ENCODE measurements around the gene PEPD. TPM values are rescaled to one million over a fixed set of nuclear protein-coding genes. Genes with fewer than 3 reads are reported as not detected.
"Not testable (repeated sequence)": the region's sequence is repeated elsewhere in the genome, so short reads cannot be mapped to it uniquely, and the experiment has no call there.

PEPD gene
- total RNA-seq, 1 experiment from 2014 or later = 40.5 TPM

- intact Hi-C loops (cut with micrococcal nuclease); H3K27me3 ChIP-seq (ENCODE audit: insufficient read depth, low read length); CTCF ChIA-PET; H3K4me1 ChIP-seq (ENCODE audit: control insufficient read depth in 1 of 2, insufficient read depth in 2 of 2, low read length in 2 of 2); POLR2A ChIA-PET; RAD21 ChIA-PET (ENCODE audit: low non-redundant PET in 1 of 2, low total read pairs in 2 of 2, uncharacterized antibody in 2 of 2, unreplicated experiment in 2 of 2); H3K4me2 ChIP-seq (ENCODE audit: low read length); H3K9me2 ChIP-seq (ENCODE audit: insufficient read depth); DNase-seq (ENCODE audit: low read depth, low spot score); H3K79me2 ChIP-seq (ENCODE audit: insufficient read depth, low read length); H2AFZ ChIP-seq (ENCODE audit: low read depth, low read length, poor library complexity, severe bottlenecking); H3K27ac ChIP-seq (ENCODE audit: low read depth, low read length); H4K20me1 ChIP-seq (ENCODE audit: insufficient read depth); H3K9me3 ChIP-seq (ENCODE audit: control insufficient read depth in 1 of 2, insufficient read depth in 1 of 2, low read depth in 1 of 2, low read length in 2 of 2); H3K36me3 ChIP-seq (ENCODE audit: control insufficient read depth in 1 of 2, insufficient read depth in 2 of 2, low read length in 2 of 2); H3K4me3 ChIP-seq (replicated peaks in 1 of 2; ENCODE audit: low read depth in 1 of 2, low read length in 2 of 2); H3K9ac ChIP-seq (ENCODE audit: low read length); ATAC-seq; BruUV-seq (replicated peaks): not testable (repeated sequence)
These were observed 31.0 kb downstream of the PEPD start for GRCh38 chr19:33490596-33490995.

- ATAC-seq = no peak
- POLR2A ChIA-PET = no interaction called here
- no peaks in the 10 kb centered on the region for H3K9me3 ChIP-seq (ENCODE audit: control insufficient read depth in 1 of 2, insufficient read depth in 1 of 2, low read depth in 1 of 2, low read length in 2 of 2)
- H3K9me2 ChIP-seq (ENCODE audit: insufficient read depth) = no peaks in the 10 kb centered on the region
- H3K4me1 ChIP-seq (ENCODE audit: control insufficient read depth in 1 of 2, insufficient read depth in 2 of 2, low read length in 2 of 2) = no peaks in the 10 kb centered on the region
- intact Hi-C loops (cut with micrococcal nuclease) = no loop called here
- DNase-seq (ENCODE audit: low read depth, low spot score) = no peak
- RAD21 ChIA-PET (ENCODE audit: low non-redundant PET in 1 of 2, low total read pairs in 2 of 2, uncharacterized antibody in 2 of 2, unreplicated experiment in 2 of 2) = no interaction called here
- no peak overlapping the region for H3K4me3 ChIP-seq (replicated peaks in 1 of 2; ENCODE audit: low read depth in 1 of 2, low read length in 2 of 2)
- no peaks in the 10 kb centered on the region for H3K27me3 ChIP-seq (ENCODE audit: insufficient read depth, low read length)
- no peak overlapping the region for H3K9ac ChIP-seq (ENCODE audit: low read length)
- no peak overlapping the region for H3K27ac ChIP-seq (ENCODE audit: low read depth, low read length)
- CTCF ChIA-PET = no interaction called here
- H4K20me1 ChIP-seq (ENCODE audit: insufficient read depth) = no peaks in the 10 kb centered on the region
- H3K79me2 ChIP-seq (ENCODE audit: insufficient read depth, low read length) = no peaks in the 10 kb centered on the region
- no TSS peak for BruUV-seq (replicated peaks)
- H3K4me2 ChIP-seq (ENCODE audit: low read length) = no peak overlapping the region
- TF ChIP-seq YY1 (IDR thresholded peaks at IDR 0.05; ENCODE audit: extremely low read depth, insufficient replicate concordance, low read depth, low read length) = no peak
- TF ChIP-seq EZH2 (IDR thresholded peaks at IDR 0.05) = no peak
- TF ChIP-seq ZNF274 (IDR thresholded peaks at IDR 0.05; ENCODE audit: low read depth, low read length) = no peak
- TF ChIP-seq EGR1 (IDR thresholded peaks at IDR 0.05; ENCODE audit: low read depth) = no peak
- no peak for TF ChIP-seq POLR2A (IDR thresholded peaks at IDR 0.05; ENCODE audit: borderline replicate concordance, extremely low read depth, insufficient read depth, insufficient read length)
- no peak for TF ChIP-seq JUND (IDR thresholded peaks at IDR 0.05)
- TF ChIP-seq, protein P1, sequence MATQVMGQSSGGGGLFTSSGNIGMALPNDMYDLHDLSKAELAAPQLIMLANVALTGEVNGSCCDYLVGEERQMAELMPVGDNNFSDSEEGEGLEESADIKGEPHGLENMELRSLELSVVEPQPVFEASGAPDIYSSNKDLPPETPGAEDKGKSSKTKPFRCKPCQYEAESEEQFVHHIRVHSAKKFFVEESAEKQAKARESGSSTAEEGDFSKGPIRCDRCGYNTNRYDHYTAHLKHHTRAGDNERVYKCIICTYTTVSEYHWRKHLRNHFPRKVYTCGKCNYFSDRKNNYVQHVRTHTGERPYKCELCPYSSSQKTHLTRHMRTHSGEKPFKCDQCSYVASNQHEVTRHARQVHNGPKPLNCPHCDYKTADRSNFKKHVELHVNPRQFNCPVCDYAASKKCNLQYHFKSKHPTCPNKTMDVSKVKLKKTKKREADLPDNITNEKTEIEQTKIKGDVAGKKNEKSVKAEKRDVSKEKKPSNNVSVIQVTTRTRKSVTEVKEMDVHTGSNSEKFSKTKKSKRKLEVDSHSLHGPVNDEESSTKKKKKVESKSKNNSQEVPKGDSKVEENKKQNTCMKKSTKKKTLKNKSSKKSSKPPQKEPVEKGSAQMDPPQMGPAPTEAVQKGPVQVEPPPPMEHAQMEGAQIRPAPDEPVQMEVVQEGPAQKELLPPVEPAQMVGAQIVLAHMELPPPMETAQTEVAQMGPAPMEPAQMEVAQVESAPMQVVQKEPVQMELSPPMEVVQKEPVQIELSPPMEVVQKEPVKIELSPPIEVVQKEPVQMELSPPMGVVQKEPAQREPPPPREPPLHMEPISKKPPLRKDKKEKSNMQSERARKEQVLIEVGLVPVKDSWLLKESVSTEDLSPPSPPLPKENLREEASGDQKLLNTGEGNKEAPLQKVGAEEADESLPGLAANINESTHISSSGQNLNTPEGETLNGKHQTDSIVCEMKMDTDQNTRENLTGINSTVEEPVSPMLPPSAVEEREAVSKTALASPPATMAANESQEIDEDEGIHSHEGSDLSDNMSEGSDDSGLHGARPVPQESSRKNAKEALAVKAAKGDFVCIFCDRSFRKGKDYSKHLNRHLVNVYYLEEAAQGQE (IDR thresholded peaks at IDR 0.05; ENCODE audit: low read depth) = no peak
- TF ChIP-seq SRF (IDR thresholded peaks at IDR 0.05; ENCODE audit: low read depth) = no peak
- TF ChIP-seq, protein P2, sequence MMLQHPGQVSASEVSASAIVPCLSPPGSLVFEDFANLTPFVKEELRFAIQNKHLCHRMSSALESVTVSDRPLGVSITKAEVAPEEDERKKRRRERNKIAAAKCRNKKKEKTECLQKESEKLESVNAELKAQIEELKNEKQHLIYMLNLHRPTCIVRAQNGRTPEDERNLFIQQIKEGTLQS (IDR thresholded peaks at IDR 0.05) = no peak
- no peak for TF ChIP-seq TCF7L2 (IDR thresholded peaks at IDR 0.05; ENCODE audit: borderline replicate concordance, extremely low read depth, insufficient read depth, insufficient read length)
- no peak for TF ChIP-seq CEBPB (IDR thresholded peaks at IDR 0.05; ENCODE audit: low read depth)
- no peak for TF ChIP-seq POLR2AphosphoS5 (IDR thresholded peaks at IDR 0.05; ENCODE audit: low read depth, low read length)
- TF ChIP-seq, protein P3, sequence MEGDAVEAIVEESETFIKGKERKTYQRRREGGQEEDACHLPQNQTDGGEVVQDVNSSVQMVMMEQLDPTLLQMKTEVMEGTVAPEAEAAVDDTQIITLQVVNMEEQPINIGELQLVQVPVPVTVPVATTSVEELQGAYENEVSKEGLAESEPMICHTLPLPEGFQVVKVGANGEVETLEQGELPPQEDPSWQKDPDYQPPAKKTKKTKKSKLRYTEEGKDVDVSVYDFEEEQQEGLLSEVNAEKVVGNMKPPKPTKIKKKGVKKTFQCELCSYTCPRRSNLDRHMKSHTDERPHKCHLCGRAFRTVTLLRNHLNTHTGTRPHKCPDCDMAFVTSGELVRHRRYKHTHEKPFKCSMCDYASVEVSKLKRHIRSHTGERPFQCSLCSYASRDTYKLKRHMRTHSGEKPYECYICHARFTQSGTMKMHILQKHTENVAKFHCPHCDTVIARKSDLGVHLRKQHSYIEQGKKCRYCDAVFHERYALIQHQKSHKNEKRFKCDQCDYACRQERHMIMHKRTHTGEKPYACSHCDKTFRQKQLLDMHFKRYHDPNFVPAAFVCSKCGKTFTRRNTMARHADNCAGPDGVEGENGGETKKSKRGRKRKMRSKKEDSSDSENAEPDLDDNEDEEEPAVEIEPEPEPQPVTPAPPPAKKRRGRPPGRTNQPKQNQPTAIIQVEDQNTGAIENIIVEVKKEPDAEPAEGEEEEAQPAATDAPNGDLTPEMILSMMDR (IDR thresholded peaks at IDR 0.05 in 2 of 3, conservative IDR thresholded peaks at IDR 0.05 in 1 of 3; ENCODE audit: borderline replicate concordance in 1 of 3, insufficient read depth in 1 of 3, low read depth in 2 of 3, low read length in 2 of 3) = no peak
- TF ChIP-seq, protein P4, sequence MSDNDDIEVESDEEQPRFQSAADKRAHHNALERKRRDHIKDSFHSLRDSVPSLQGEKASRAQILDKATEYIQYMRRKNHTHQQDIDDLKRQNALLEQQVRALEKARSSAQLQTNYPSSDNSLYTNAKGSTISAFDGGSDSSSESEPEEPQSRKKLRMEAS (IDR thresholded peaks at IDR 0.05) = no peak
- TF ChIP-seq SP1 (IDR thresholded peaks at IDR 0.05; ENCODE audit: low read depth) = no peak
- TF ChIP-seq RAD21 (IDR thresholded peaks at IDR 0.05; ENCODE audit: low read depth) = no peak
- H2AFZ ChIP-seq (ENCODE audit: low read depth, low read length, poor library complexity, severe bottlenecking) = no peak overlapping the region
- H3K36me3 ChIP-seq (ENCODE audit: control insufficient read depth in 1 of 2, insufficient read depth in 2 of 2, low read length in 2 of 2) = no peaks in the 10 kb centered on the region
These were observed 31.5 kb downstream of the PEPD start for GRCh38 chr19:33490041-33490451.

Measured in HCT116 (cell line).